ENCODE results near the gene FAM184B. TPM values are rescaled to one million over a fixed set of nuclear protein-coding genes. Genes with fewer than 3 reads are reported as not detected.

The FAM184B gene
- total RNA-seq, 1 experiment from 2014 or later: not detected

DNA sequence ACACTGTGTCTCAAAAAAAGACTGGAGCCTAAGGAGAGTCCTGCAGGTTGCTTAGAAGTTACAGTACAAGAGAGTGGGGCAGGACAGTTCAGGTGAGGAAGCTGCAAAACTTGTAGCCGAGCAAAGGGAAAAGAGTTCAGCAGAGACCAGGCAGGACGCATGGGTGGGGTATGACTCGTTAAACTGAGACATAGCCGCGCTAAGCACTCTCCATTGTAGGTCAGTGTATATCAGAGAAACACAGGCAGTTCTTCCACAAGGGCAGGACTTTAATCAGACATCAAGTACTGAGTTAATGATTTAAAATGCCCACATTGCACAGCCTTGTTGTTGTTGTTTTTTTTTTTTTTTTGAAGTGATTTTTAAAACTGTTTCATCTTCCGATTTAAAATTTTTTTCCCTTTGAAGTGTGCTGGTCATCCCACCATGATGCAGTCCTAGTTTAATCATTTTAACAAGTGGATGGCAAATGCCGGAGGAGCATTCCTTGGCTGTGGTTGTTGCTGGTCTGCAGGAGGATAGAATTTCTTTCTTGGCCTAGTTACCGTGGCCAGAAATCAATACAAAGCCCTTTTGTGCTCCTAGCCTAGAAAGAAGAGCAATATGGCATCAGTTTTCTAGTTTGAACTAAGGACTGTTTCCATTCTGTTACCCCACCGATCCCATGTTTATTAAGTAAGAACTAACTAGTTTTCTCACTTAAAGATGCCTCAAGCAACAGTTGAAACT lies 194.2 kb downstream of the FAM184B start:
- H3K27me3 ChIP-seq (replicated peaks; ENCODE audit: control insufficient read depth, insufficient read depth, low read length): no peaks in the 10 kb centered on the region
- TF ChIP-seq CTCF (IDR thresholded peaks at IDR 0.05; ENCODE audit: insufficient read depth in 1 of 2, low read depth in 1 of 2, low read length in 1 of 2, severe bottlenecking in 1 of 2, unreplicated experiment in 1 of 2): no peak
- DNase-seq: no peak
- Mint-ChIP-seq H3K36me3 (ENCODE audit: insufficient read depth, unreplicated experiment) (peaks cover 54% of the 10 kb centered on the region), H3K27me3 (ENCODE audit: insufficient read depth, unreplicated experiment) (no peaks in the 10 kb centered on the region), H3K9me3 (ENCODE audit: unreplicated experiment) (no peaks in the 10 kb centered on the region), H3K4me1 (ENCODE audit: low read depth, unreplicated experiment) (no peaks in the 10 kb centered on the region), H3K4me3 (ENCODE audit: unreplicated experiment) (no peak overlapping the region), H3K27ac (ENCODE audit: unreplicated experiment) (no peak overlapping the region)
- H3K4me1 ChIP-seq: no peaks in the 10 kb centered on the region
- H3K4me3 ChIP-seq (ENCODE audit: low read depth, low read length): no peak overlapping the region
- no peaks in the 10 kb centered on the region for H3K9me3 ChIP-seq
- no TSS peak for BruUV-seq (replicated peaks)
- POLR2A ChIA-PET: no interaction called here
- CTCF ChIA-PET: no interaction called here
- intact Hi-C loops (cut with micrococcal nuclease; ENCODE audit: unreplicated experiment): no loop called here
- H3K36me3 ChIP-seq (ENCODE audit: control insufficient read depth, insufficient read depth, low read length): no peaks in the 10 kb centered on the region; the same call in 1 of the 2 replicates

DNA sequence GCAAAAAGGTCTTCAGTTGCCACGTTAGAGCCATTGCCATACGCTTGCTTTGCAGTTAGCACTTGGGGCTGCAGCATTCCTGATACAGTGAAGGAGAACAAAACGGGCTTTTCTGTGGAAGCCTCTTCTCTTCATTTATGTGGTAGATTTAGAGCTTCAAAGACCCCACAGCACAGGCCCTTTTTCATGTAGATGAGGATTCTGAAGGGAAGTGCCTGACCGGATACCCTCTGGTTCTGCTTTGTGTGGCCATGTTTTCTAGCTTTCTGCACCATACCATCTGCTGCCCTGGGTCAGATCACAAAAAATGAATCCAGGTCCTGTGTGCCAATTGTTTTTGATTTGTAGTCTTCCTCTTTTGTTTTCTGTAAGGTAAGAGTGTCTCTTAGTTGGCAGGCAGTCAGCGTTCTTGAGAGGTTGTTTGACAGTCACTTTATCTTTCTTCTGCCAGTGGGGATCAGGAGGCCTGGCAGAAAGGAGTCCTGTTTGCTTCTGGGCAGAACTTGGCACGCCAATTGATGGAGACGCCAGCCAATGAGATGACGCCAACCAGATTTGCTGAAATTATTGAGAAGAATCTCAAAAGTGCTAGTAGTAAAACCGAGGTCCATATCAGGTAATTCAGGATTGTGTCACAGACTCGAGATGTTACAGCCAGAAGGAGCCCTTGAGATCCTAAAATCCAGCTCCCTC lies 196.8 kb downstream of the FAM184B start:
- H3K36me3 Mint-ChIP-seq (ENCODE audit: insufficient read depth, unreplicated experiment): peaks cover 42% of the 10 kb centered on the region
- no peaks in the 10 kb centered on the region for H3K27me3 Mint-ChIP-seq (ENCODE audit: insufficient read depth, unreplicated experiment)
- CTCF ChIA-PET: no interaction called here
- Histone ChIP-seq H3K36me3 (ENCODE audit: control insufficient read depth, insufficient read depth, low read length) (no peaks in the 10 kb centered on the region; the same call in 1 of the 2 replicates), H3K27me3 (replicated peaks; ENCODE audit: control insufficient read depth, insufficient read depth, low read length) (no peaks in the 10 kb centered on the region), H3K4me3 (ENCODE audit: low read depth, low read length) (no peak overlapping the region), H3K9me3 (no peaks in the 10 kb centered on the region), H3K4me1 (no peaks in the 10 kb centered on the region)
- intact Hi-C loops (cut with micrococcal nuclease; ENCODE audit: unreplicated experiment): no loop called here
- no peak overlapping the region for H3K4me3 Mint-ChIP-seq (ENCODE audit: unreplicated experiment)
- POLR2A ChIA-PET: no interaction called here
- BruUV-seq (replicated peaks): no TSS peak
- H3K4me1 Mint-ChIP-seq (ENCODE audit: low read depth, unreplicated experiment): no peaks in the 10 kb centered on the region
- no peaks in the 10 kb centered on the region for H3K9me3 Mint-ChIP-seq (ENCODE audit: unreplicated experiment)
- no peak for TF ChIP-seq CTCF (IDR thresholded peaks at IDR 0.05; ENCODE audit: insufficient read depth in 1 of 2, low read depth in 1 of 2, low read length in 1 of 2, severe bottlenecking in 1 of 2, unreplicated experiment in 1 of 2)
- no peak overlapping the region for H3K27ac Mint-ChIP-seq (ENCODE audit: unreplicated experiment)
- no peak for DNase-seq

DNA sequence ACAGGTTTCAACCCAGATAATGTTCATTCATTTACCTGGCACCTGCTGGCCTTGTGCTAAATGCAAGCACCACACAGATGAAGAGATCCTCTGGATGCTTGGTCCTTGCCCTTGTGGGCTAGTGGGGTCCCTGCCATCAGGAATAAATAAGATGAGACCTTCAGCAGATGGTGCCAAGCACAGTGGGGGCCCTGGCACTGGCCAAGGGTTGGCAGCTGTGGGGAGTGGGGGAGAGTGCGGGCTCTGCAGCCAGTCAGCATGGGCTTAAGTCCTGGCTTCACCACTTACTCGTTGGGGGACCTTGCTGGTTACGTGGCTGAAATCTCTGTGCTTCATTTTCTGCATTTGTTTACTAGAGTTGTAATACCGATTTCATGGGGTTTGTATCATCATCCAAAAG lies 197.5 kb downstream of the FAM184B start:
- intact Hi-C loops (cut with micrococcal nuclease; ENCODE audit: unreplicated experiment): no loop called here
- H3K36me3 Mint-ChIP-seq (ENCODE audit: insufficient read depth, unreplicated experiment): peaks cover 39% of the 10 kb centered on the region
- no peak for TF ChIP-seq CTCF (IDR thresholded peaks at IDR 0.05; ENCODE audit: insufficient read depth in 1 of 2, low read depth in 1 of 2, low read length in 1 of 2, severe bottlenecking in 1 of 2, unreplicated experiment in 1 of 2)
- H3K27ac Mint-ChIP-seq (ENCODE audit: unreplicated experiment): no peak overlapping the region
- no peak for DNase-seq
- H3K9me3 ChIP-seq: no peaks in the 10 kb centered on the region
- no peaks in the 10 kb centered on the region for H3K27me3 ChIP-seq (replicated peaks; ENCODE audit: control insufficient read depth, insufficient read depth, low read length)
- H3K4me3 Mint-ChIP-seq (ENCODE audit: unreplicated experiment): no peak overlapping the region
- peaks cover 2% of the 10 kb centered on the region for H3K4me1 ChIP-seq
- no peak overlapping the region for H3K4me3 ChIP-seq (ENCODE audit: low read depth, low read length)
- no peaks in the 10 kb centered on the region; the same call in 1 of the 2 replicates for H3K36me3 ChIP-seq (ENCODE audit: control insufficient read depth, insufficient read depth, low read length)
- H3K9me3 Mint-ChIP-seq (ENCODE audit: unreplicated experiment): no peaks in the 10 kb centered on the region
- POLR2A ChIA-PET: no interaction called here
- peaks cover 4% of the 10 kb centered on the region for H3K4me1 Mint-ChIP-seq (ENCODE audit: low read depth, unreplicated experiment)
- CTCF ChIA-PET: no interaction called here
- no TSS peak for BruUV-seq (replicated peaks)
- H3K27me3 Mint-ChIP-seq (ENCODE audit: insufficient read depth, unreplicated experiment): no peaks in the 10 kb centered on the region
